HepG2 (cell line): ENCODE data around the gene ATP2C2.

Experiments used
- NR2F2 ChIP-seq: IDR thresholded peaks from 2 replicates; pipeline ENCODE4 v1.6.1; 2012; ENCODE audit warnings: low read depth, inconsistent platforms, borderline replicate concordance
- POLR2A ChIP-seq, 2 experiments: IDR thresholded peaks; 2 replicates each; pipeline ENCODE4 v1.6.1; 2011; ENCODE audit warnings: low read depth in 2 of 2, low read length in 2 of 2, mild to moderate bottlenecking in 1 of 2, moderate library complexity in 1 of 2; ENCODE audit not compliant: insufficient read depth in 1 of 2
- TCF7L2 ChIP-seq: IDR thresholded peaks from 2 replicates; pipeline ENCODE4 v1.6.1; 2011; ENCODE audit warnings: mild to moderate bottlenecking, low read depth, low read length, moderate library complexity
- ZBTB20 ChIP-seq: sonication (generic); formaldehyde crosslinking; IDR thresholded peaks from 2 replicates; pipeline ENCODE4 v1.8.1; 2023; ENCODE audit warnings: missing genetic modification reagents, low read depth, mild to moderate bottlenecking, borderline replicate concordance
- ZNF605 ChIP-seq: sonication (generic); formaldehyde crosslinking; IDR thresholded peaks from 2 replicates; pipeline ENCODE4 v1.8.0; 2022; ENCODE audit warnings: mild to moderate bottlenecking, missing genetic modification reagents
- ZNF841 ChIP-seq: sonication (generic); formaldehyde crosslinking; IDR thresholded peaks from 2 replicates; pipeline ENCODE4 v1.8.1; 2023; ENCODE audit warnings: missing genetic modification reagents, borderline replicate concordance
- TF ChIP-seq, protein P1 (sequence below): sonication (generic); formaldehyde crosslinking; IDR thresholded peaks from 2 replicates; pipeline ENCODE4 v1.5.0; 2020; ENCODE audit warnings: mild to moderate bottlenecking, missing genetic modification reagents, moderate library complexity
- TF ChIP-seq, protein P2 (sequence below): sonication (generic); formaldehyde crosslinking; IDR thresholded peaks from 2 replicates; pipeline ENCODE4 v1.4.0; 2020; ENCODE audit warnings: mild to moderate bottlenecking, missing genetic modification reagents
- TF ChIP-seq, protein P3 (sequence below): sonication (generic); formaldehyde crosslinking; IDR thresholded peaks from 2 replicates; pipeline ENCODE4 v1.8.0; 2022; ENCODE audit warnings: missing genetic modification reagents, mild to moderate bottlenecking, borderline replicate concordance

DNA sequence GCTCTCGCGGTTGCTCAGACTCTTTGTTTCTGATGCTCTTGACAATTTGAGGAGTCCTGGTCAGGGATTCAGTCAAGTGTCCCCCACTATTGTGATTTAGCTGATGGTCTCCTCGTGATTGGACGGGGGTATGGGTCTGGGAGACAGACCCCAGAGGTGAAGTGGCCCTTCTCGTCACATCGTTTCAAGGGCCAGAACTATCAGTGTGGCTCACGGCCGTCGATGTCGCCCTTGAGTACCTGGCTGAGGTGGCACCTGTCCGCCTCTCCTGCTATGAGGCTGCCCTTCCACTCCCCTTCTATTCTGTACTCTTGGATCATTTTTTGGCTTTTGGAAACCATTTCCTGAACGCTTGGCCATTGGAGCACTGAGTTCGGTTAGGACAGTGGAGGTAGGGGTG, 143.5 kb downstream of the ATP2C2 start:
- TF ChIP-seq ZNF841 (CRISPR knock-in tag) (no peak), NR2F2 (no peak), ZNF605 (CRISPR knock-in tag) (no peak), POLR2A (IDR thresholded peaks at IDR 0.05; ENCODE audit: insufficient read depth in 1 of 2, low read depth in 2 of 2, low read length in 2 of 2) (no peak), ZBTB20 (CRISPR knock-in tag) (no peak), TCF7L2 (no peak)
- TF ChIP-seq, protein P1, sequence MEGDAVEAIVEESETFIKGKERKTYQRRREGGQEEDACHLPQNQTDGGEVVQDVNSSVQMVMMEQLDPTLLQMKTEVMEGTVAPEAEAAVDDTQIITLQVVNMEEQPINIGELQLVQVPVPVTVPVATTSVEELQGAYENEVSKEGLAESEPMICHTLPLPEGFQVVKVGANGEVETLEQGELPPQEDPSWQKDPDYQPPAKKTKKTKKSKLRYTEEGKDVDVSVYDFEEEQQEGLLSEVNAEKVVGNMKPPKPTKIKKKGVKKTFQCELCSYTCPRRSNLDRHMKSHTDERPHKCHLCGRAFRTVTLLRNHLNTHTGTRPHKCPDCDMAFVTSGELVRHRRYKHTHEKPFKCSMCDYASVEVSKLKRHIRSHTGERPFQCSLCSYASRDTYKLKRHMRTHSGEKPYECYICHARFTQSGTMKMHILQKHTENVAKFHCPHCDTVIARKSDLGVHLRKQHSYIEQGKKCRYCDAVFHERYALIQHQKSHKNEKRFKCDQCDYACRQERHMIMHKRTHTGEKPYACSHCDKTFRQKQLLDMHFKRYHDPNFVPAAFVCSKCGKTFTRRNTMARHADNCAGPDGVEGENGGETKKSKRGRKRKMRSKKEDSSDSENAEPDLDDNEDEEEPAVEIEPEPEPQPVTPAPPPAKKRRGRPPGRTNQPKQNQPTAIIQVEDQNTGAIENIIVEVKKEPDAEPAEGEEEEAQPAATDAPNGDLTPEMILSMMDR = no peak
- TF ChIP-seq, protein P2, sequence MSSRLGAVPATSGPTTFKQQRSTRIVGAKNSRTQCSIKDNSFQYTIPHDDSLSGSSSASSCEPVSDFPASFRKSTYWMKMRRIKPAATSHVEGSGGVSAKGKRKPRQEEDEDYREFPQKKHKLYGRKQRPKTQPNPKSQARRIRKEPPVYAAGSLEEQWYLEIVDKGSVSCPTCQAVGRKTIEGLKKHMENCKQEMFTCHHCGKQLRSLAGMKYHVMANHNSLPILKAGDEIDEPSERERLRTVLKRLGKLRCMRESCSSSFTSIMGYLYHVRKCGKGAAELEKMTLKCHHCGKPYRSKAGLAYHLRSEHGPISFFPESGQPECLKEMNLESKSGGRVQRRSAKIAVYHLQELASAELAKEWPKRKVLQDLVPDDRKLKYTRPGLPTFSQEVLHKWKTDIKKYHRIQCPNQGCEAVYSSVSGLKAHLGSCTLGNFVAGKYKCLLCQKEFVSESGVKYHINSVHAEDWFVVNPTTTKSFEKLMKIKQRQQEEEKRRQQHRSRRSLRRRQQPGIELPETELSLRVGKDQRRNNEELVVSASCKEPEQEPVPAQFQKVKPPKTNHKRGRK (CRISPR knock-in tag) = no peak
- TF ChIP-seq, protein P3, sequence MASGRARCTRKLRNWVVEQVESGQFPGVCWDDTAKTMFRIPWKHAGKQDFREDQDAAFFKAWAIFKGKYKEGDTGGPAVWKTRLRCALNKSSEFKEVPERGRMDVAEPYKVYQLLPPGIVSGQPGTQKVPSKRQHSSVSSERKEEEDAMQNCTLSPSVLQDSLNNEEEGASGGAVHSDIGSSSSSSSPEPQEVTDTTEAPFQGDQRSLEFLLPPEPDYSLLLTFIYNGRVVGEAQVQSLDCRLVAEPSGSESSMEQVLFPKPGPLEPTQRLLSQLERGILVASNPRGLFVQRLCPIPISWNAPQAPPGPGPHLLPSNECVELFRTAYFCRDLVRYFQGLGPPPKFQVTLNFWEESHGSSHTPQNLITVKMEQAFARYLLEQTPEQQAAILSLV (CRISPR knock-in tag) = 0 out of 2 replicates have a peak, but pooled peaks have one; percentile 33
